HepG2 (cell line): Measurements from ENCODE around the gene TRAF3. TPM values are rescaled to one million over a fixed set of nuclear protein-coding genes. Genes with fewer than 3 reads are reported as not detected.
A peak's percentile ranks its signal among the peaks of the same experiment; 100 is the strongest.

Source experiments
- CAMTA2 ChIP-seq: sonication (generic); formaldehyde crosslinking; IDR thresholded peaks from 2 replicates; pipeline ENCODE4 v1.4.0; 2020; ENCODE audit warnings: mild to moderate bottlenecking, missing genetic modification reagents, borderline replicate concordance
- FOXC1 ChIP-seq: sonication (generic); formaldehyde crosslinking; IDR thresholded peaks from 2 replicates; pipeline ENCODE4 v1.8.0; 2022; ENCODE audit warnings: mild to moderate bottlenecking, missing genetic modification reagents, borderline replicate concordance
- GABPB1 ChIP-seq: IDR thresholded peaks from 2 replicates; pipeline ENCODE4 v1.6.1; 2016; ENCODE audit warnings: mild to moderate bottlenecking, missing genetic modification reagents, moderate library complexity, missing compliant biosample characterization
- HOXA5 ChIP-seq: sonication (generic); formaldehyde crosslinking; IDR thresholded peaks from 2 replicates; pipeline ENCODE4 v1.4.0; 2020; ENCODE audit warnings: missing genetic modification reagents
- NR2F6 ChIP-seq, 2 experiments: IDR thresholded peaks; 2 replicates each; pipeline ENCODE4 v1.6.1; 2016; ENCODE audit warnings: antibody characterized with exemption in 1 of 2, mild to moderate bottlenecking in 1 of 2
- PRDM10 ChIP-seq: sonication (generic); formaldehyde crosslinking; IDR thresholded peaks from 2 replicates; pipeline ENCODE4 v1.4.0; 2020; ENCODE audit warnings: low read depth, missing genetic modification reagents
- SMAD3 ChIP-seq: sonication (generic); formaldehyde crosslinking; IDR thresholded peaks from 2 replicates; pipeline ENCODE4 v1.4.0; 2020; ENCODE audit warnings: missing genetic modification reagents
- SUZ12 ChIP-seq: fragments of 150-350 bp; IDR thresholded peaks from 2 replicates; pipeline ENCODE4 v1.6.1; 2014; ENCODE audit warnings: low read depth, low read length
- ZNF18 ChIP-seq: sonication (generic); formaldehyde crosslinking; IDR thresholded peaks from 2 replicates; pipeline ENCODE4 v1.8.0; 2022; ENCODE audit warnings: mild to moderate bottlenecking, missing genetic modification reagents; ENCODE audit not compliant: insufficient replicate concordance
- ZNF292 ChIP-seq: sonication (generic); formaldehyde crosslinking; IDR thresholded peaks from 2 replicates; pipeline ENCODE4 v1.8.1; 2022; ENCODE audit warnings: mild to moderate bottlenecking, low read depth, missing genetic modification reagents, borderline replicate concordance
- ZNF414 ChIP-seq: sonication (generic); formaldehyde crosslinking; IDR thresholded peaks from 2 replicates; pipeline ENCODE4 v1.5.0; 2020; ENCODE audit warnings: missing genetic modification reagents
- polyA plus RNA-seq, 8 experiments: library from polyadenylated mRNA; depleted of rRNA in 3 of 8; stranded (reverse) in 7 of 8; unstranded in 1 of 8; fragments of >200 nt; fragmentation: Illumina TruSeq in 4 of 8; extraction: Trizol in 4 of 8; gene quantifications; 2 replicates each; pipeline versions ENCODE4 v1.2.1 to v1.2.3, GENCODE V29; 2011 to 2016; ENCODE audit warnings: low read depth in 4 of 8, missing spikeins in 1 of 8, mixed read lengths in 1 of 8; ENCODE audit not compliant: insufficient read depth in 1 of 8
- total RNA-seq, 5 experiments: library from RNA; depleted of rRNA; stranded (reverse); fragments of >200 nt; fragmentation: Illumina TruSeq; extraction: Trizol; gene quantifications; 2 replicates each; pipeline ENCODE4 v1.2.3, GENCODE V29; 2016; ENCODE audit warnings: low read depth in 1 of 5
- TF ChIP-seq, protein P1 (sequence below): sonication (generic); formaldehyde crosslinking; IDR thresholded peaks from 2 replicates; pipeline ENCODE4 v1.5.1; 2020; ENCODE audit warnings: missing genetic modification reagents, mild to moderate bottlenecking, borderline replicate concordance
- TF ChIP-seq, protein P2 (sequence below): sonication (generic); formaldehyde crosslinking; IDR thresholded peaks from 2 replicates; pipeline ENCODE4 v1.9.0; 2022; ENCODE audit warnings: missing genetic modification reagents, mild to moderate bottlenecking, borderline replicate concordance
- TF ChIP-seq, protein P3 (sequence below): sonication (generic); formaldehyde crosslinking; IDR thresholded peaks from 2 replicates; pipeline ENCODE4 v1.8.1; 2022; ENCODE audit warnings: low read depth, mild to moderate bottlenecking, missing genetic modification reagents
- TF ChIP-seq, protein P4 (sequence below): sonication (generic); formaldehyde crosslinking; IDR thresholded peaks from 2 replicates; pipeline ENCODE4 v1.8.0; 2022; ENCODE audit warnings: missing genetic modification reagents, mild to moderate bottlenecking, borderline replicate concordance

The TRAF3 gene
- total and polyA plus RNA-seq, 2 of the 13 experiments (the other 11 are each of a cell fraction or from before 2014, with no cell fraction given) = 6.9 to 12.2 TPM

DNA sequence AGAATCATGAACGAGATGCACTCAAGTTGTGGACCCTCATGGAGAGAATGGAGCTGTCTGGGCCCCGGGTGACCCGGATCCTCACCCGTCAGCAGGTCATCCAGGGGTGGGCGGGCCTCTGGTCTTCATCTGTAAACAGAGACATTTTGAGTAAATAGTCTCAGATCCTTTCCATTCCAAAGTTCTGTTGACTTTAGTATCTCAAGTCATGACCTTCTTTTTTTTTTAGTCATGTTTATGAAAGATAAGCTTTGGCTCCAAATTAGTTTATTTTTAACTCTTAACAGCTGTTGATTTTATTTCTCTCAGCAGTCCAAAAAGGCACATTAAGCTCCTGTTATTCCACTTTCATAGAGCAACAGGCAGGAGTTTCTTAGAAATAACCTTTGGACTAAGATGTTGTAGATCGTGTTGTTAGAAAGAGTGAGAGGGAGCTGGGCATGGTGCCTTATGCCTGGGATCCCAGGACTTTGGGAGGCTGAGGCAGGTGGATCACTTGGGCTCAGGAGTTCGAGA lies 96.4 kb downstream of the TRAF3 start (continued):
- TF ChIP-seq, protein P1, sequence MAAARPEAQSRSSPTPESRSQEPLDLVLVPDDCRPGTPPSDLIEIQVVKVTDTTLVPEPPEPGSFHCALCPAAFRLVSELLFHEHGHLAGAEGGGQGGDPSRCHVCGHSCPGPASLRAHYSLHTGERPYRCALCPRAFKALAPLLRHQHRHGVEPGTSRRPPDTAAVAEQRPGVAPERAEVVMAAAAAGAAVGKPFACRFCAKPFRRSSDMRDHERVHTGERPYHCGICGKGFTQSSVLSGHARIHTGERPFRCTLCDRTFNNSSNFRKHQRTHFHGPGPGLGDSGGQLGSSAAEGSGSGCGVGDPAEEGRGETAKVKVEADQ = no peak
- TF ChIP-seq CAMTA2 (CRISPR knock-in tag) (no peak), ZNF292 (CRISPR knock-in tag) (no peak), SUZ12 (no peak), FOXC1 (no peak), NR2F6 (IDR thresholded peaks at IDR 0.05) (peak; percentile 100), NR2F6 (CRISPR knock-in tag; IDR thresholded peaks at IDR 0.05) (peak; percentile 99), HOXA5 (CRISPR knock-in tag) (peak; percentile 78; the same call in 1 of the 2 replicates), ZNF18 (CRISPR knock-in tag) (no peak), ZNF414 (CRISPR knock-in tag) (no peak), SMAD3 (CRISPR knock-in tag) (peak; percentile 81; the same call in 1 of the 2 replicates), GABPB1 (CRISPR knock-in tag) (peak; percentile 81), PRDM10 (no peak)
- TF ChIP-seq, protein P2, sequence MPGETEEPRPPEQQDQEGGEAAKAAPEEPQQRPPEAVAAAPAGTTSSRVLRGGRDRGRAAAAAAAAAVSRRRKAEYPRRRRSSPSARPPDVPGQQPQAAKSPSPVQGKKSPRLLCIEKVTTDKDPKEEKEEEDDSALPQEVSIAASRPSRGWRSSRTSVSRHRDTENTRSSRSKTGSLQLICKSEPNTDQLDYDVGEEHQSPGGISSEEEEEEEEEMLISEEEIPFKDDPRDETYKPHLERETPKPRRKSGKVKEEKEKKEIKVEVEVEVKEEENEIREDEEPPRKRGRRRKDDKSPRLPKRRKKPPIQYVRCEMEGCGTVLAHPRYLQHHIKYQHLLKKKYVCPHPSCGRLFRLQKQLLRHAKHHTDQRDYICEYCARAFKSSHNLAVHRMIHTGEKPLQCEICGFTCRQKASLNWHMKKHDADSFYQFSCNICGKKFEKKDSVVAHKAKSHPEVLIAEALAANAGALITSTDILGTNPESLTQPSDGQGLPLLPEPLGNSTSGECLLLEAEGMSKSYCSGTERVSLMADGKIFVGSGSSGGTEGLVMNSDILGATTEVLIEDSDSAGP (CRISPR knock-in tag) = no peak
- TF ChIP-seq, protein P3, sequence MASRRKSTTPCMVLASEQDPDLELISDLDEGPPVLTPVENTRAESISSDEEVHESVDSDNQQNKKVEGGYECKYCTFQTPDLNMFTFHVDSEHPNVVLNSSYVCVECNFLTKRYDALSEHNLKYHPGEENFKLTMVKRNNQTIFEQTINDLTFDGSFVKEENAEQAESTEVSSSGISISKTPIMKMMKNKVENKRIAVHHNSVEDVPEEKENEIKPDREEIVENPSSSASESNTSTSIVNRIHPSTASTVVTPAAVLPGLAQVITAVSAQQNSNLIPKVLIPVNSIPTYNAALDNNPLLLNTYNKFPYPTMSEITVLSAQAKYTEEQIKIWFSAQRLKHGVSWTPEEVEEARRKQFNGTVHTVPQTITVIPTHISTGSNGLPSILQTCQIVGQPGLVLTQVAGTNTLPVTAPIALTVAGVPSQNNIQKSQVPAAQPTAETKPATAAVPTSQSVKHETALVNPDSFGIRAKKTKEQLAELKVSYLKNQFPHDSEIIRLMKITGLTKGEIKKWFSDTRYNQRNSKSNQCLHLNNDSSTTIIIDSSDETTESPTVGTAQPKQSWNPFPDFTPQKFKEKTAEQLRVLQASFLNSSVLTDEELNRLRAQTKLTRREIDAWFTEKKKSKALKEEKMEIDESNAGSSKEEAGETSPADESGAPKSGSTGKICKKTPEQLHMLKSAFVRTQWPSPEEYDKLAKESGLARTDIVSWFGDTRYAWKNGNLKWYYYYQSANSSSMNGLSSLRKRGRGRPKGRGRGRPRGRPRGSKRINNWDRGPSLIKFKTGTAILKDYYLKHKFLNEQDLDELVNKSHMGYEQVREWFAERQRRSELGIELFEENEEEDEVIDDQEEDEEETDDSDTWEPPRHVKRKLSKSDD (CRISPR knock-in tag) = no peak
- TF ChIP-seq, protein P4, sequence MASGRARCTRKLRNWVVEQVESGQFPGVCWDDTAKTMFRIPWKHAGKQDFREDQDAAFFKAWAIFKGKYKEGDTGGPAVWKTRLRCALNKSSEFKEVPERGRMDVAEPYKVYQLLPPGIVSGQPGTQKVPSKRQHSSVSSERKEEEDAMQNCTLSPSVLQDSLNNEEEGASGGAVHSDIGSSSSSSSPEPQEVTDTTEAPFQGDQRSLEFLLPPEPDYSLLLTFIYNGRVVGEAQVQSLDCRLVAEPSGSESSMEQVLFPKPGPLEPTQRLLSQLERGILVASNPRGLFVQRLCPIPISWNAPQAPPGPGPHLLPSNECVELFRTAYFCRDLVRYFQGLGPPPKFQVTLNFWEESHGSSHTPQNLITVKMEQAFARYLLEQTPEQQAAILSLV (CRISPR knock-in tag) = no peak
